ENCODE data around the gene CCDC141.
A peak's percentile ranks its signal among the peaks of the same experiment; 100 is the strongest.
"Not testable (repeated sequence)": the region's sequence is repeated elsewhere in the genome, so short reads cannot be mapped to it uniquely, and the experiment has no call there.

CCDC141 gene

DNA sequence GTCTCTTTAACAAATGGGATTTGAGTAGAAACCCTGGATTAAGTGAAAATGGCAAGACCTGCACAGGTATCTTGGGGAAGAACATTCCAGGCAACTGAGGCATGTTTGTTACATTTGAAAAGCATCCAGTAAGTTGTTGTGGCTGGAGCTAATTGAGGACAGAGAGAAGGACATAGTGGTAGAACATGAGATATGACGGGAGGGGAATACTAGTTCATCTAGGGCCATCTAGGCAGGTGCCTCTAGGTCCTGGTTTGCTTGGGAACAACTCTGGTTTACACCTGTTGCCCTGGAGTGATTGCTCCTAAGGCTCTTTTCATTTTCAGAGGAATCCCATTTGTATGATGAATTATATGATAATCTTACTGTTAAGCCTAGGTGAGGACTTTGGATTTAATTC is 19.7 kb upstream of the CCDC141 start:
- H3K27ac ChIP-seq, result no peak overlapping the region
- H3K27me3 ChIP-seq, result no peaks in the 10 kb centered on the region
- TF ChIP-seq Cebpa-rat (IDR thresholded peaks at IDR 0.05), result no peak
- no peak overlapping the region for H3K9ac ChIP-seq
- H3K36me3 ChIP-seq, result no peaks in the 10 kb centered on the region
- no peaks in the 10 kb centered on the region for H4K20me1 ChIP-seq
- no peaks in the 10 kb centered on the region for H3K4me1 ChIP-seq
- H3K9me3 ChIP-seq, result peaks cover 10% of the 10 kb centered on the region; the same call in 1 of the 2 replicates
- H3K4me3 ChIP-seq, result no peak overlapping the region
- no peak overlapping the region for H3K4me2 ChIP-seq

DNA sequence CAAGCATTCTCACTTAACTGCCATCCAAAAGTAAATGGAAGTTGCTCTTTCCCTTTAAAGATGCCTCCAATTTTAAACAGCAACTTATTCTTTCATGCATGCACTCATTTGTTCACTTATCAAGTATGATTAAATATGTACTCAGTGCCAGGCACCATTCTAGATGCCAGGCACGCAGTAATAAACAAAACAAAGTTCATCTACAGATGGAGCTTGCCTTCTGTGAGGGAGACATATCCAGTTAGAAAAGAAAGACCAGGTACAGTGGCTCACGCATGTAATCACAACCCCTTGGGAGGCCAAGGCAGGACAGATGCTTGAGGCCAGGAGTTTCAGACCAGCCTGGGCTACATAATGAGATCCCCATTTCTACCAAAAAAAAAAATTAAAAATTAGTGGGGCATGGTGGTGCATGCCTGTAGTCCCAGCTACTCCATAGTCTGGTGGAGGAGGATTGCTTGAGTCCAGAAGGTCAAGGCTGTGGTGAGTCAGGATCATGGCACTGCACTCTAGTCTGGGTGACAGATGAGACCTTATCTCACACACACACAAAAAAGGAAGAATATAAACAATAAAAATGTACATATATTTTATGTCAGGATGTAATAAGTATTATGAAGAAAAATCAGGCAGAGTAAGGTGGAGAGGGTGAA is 19.2 kb upstream of the CCDC141 start:
- no peaks in the 10 kb centered on the region for H3K4me1 ChIP-seq

DNA sequence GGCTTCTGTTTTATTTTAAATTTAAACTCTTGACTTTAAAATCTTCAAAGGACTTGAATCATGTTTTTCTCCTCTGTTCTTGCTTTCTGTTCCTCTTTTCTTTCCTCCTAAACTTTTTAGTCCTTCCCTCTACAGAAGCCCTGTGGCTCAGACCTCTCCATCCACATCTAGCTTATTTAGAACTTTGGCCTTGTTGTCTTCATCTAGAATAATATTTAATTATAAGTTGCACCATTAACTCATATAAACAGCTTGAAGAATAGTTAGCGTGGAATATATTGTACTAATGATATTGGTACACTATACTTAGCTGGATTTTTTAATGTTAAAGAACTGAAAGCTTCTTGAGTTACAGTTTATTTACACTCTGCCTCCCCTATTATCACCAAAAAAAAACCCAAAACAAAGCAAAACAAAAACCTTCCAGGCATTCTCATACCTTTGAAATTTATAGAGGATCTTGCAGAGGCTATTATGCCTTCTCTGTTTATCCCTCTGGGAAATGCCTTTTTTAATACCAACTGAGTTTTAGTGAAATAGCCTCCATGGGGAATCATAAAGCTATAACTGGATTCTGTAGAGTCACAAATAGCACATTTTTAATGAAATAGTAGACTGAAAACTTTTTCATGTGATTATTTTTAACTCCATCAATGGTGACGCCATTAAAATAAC is 9.2 kb upstream of the CCDC141 start:
- Histone ChIP-seq H3K4me2 (peak overlapping the region; percentile 56), H3K27ac (0 out of 2 replicates have a peak overlapping the region, but pooled peaks have one; percentile 16), H3K4me1 (peaks cover 26% of the 10 kb centered on the region), H4K20me1 (no peaks in the 10 kb centered on the region), H3K9me3 (no peaks in the 10 kb centered on the region), H3K27me3 (no peaks in the 10 kb centered on the region), H3K9ac (no peak overlapping the region), H3K36me3 (no peaks in the 10 kb centered on the region), H3K4me3 (no peak overlapping the region)
- TF ChIP-seq Cebpa-rat (IDR thresholded peaks at IDR 0.05), result no peak

More for the DNA sequence above, 19.2 kb upstream of the CCDC141 start:
- Histone ChIP-seq H4K20me1 (no peaks in the 10 kb centered on the region), H3K27me3 (no peaks in the 10 kb centered on the region), H3K9ac (no peak overlapping the region), H3K4me2 (no peak overlapping the region), H3K36me3 (no peaks in the 10 kb centered on the region), H3K4me3 (no peak overlapping the region), H3K9me3 (peaks cover 10% of the 10 kb centered on the region; the same call in 1 of the 2 replicates), H3K27ac (no peak overlapping the region)
- no peak for TF ChIP-seq Cebpa-rat (IDR thresholded peaks at IDR 0.05)

DNA sequence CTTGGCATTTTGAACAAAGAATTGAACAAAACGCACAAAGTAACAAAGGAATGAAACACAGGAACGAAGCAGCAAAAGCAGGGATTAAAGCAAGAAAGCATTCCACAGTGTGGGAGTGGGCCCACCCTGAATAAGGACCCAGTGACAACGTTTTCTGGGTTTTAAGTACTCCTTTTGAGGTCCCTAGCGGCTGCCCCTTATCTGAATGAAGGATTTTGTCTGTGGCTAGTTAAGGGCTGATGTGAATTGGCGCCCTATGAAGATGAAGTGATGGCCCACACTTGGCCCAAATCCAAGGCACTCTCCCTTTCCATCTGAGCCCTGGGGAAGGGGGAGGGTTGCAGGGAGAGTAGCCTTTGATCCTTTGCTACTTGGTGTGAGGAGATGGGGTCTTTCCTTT is 7.8 kb upstream of the CCDC141 start:
- no peak overlapping the region for H3K4me3 ChIP-seq
- no peak overlapping the region for H3K9ac ChIP-seq
- no peak for TF ChIP-seq Cebpa-rat (IDR thresholded peaks at IDR 0.05)
- H3K27me3 ChIP-seq, result no peaks in the 10 kb centered on the region
- no peaks in the 10 kb centered on the region for H3K9me3 ChIP-seq
- peak overlapping the region; percentile 16; the same call in 1 of the 2 replicates for H3K27ac ChIP-seq
- H3K36me3 ChIP-seq, result no peaks in the 10 kb centered on the region
- peaks cover 26% of the 10 kb centered on the region for H3K4me1 ChIP-seq
- H3K4me2 ChIP-seq, result peak overlapping the region; percentile 56; the same call in 1 of the 2 replicates
- no peaks in the 10 kb centered on the region for H4K20me1 ChIP-seq

DNA sequence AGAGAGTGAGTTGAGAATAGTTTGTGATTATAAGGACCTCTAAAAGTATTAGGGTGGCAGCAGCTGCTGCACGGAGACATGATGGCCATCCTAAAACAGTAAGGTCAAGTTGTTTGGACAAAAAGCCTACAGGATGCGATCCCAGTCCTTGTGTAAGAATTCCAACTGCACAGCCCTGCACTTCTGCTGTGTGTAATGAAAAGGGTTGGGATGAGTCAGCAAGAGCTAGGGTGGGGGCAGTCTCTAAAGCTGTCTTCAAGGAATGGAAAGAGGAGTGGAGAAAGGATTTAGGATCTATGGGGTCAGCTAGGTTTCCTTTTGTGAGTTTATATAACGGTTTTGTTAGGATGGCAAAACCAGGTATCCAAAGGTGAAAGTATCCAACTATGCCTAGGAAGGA is 3.6 kb upstream of the CCDC141 start:
- H3K27me3 ChIP-seq, H3K4me2 ChIP-seq, H3K9ac ChIP-seq, H3K36me3 ChIP-seq, H3K27ac ChIP-seq, H3K9me3 ChIP-seq, H4K20me1 ChIP-seq, H3K4me3 ChIP-seq: not testable (repeated sequence)
- peaks cover 19% of the 10 kb centered on the region for H3K4me1 ChIP-seq

DNA sequence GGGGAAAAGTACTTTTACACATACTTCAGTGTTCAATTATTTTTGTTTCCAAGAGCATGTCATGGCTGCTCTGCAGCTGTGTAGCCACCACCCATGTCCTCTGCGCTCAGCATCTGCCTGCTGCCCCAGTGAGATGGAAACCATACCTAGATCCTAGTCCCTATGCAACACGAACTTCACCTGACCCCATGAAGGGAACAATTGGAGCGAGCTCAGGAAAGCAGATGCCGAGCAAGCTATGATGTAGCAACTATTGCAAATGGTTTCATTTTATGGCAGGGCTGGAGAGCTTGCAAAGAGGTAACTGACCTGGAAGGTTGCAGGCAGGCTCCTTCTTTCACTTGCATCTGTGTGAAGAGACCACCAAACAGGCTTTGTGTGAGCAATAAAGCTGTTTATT is 1.3 kb upstream of the CCDC141 start:
- no peaks in the 10 kb centered on the region for H4K20me1 ChIP-seq
- H3K4me2 ChIP-seq, result no peak overlapping the region

DNA sequence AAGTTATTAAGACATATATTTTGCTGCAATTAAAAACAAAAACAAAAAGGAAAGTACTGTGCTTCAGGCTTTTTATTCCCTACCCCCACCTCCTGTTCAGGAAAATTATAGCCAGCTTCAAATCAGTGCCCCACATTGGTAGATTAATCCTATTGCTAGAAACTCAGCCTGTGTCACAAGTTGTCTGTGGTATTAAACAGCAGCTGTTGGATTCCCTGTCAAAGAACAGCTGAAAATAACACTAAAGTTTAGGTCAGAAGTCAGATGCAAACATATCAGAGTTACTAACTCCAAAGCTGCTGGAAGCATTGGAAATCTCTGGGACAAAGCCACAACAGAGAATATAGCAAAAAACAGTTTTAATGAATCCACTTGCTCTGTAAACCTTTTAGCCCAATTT is 818 bp upstream of the CCDC141 start:
- Histone ChIP-seq H4K20me1 (no peaks in the 10 kb centered on the region), H3K36me3 (no peaks in the 10 kb centered on the region), H3K4me3 (no peak overlapping the region), H3K27me3 (no peaks in the 10 kb centered on the region), H3K9me3 (no peaks in the 10 kb centered on the region), H3K27ac (no peak overlapping the region), H3K4me2 (no peak overlapping the region), H3K4me1 (peaks cover 8% of the 10 kb centered on the region), H3K9ac (no peak overlapping the region)
- no peak for TF ChIP-seq Cebpa-rat (IDR thresholded peaks at IDR 0.05)

More for the DNA sequence above, 1.3 kb upstream of the CCDC141 start:
- H3K36me3 ChIP-seq, result no peaks in the 10 kb centered on the region
- no peaks in the 10 kb centered on the region for H3K27me3 ChIP-seq
- no peak for TF ChIP-seq Cebpa-rat (IDR thresholded peaks at IDR 0.05)
- H3K4me1 ChIP-seq, result peaks cover 8% of the 10 kb centered on the region
- H3K27ac ChIP-seq, result no peak overlapping the region
- H3K9ac ChIP-seq, result no peak overlapping the region
- H3K9me3 ChIP-seq, result no peaks in the 10 kb centered on the region
- H3K4me3 ChIP-seq, result no peak overlapping the region

DNA sequence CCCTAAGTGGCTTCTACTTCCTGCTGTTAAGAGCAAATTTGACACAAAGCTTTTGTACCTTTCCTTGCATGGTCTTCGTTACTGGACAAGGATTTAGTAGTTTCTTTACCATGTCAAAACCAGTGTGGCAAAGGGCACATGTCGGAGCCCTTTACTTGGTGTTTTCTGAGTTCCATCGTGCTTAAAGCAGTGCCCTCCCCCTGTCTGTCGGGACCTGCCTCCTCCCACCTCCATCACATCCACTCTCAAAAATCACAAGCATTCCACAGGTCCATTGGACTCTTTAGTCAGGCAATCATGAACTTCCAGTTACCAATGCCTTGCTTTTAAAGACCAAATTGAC is 763 bp downstream of the CCDC141 start:
- no peak overlapping the region for H3K9ac ChIP-seq
- no peak for TF ChIP-seq Cebpa-rat (IDR thresholded peaks at IDR 0.05)
- H3K9me3 ChIP-seq, result no peaks in the 10 kb centered on the region
- H4K20me1 ChIP-seq, result no peaks in the 10 kb centered on the region
- H3K36me3 ChIP-seq, result no peaks in the 10 kb centered on the region
- peaks cover 13% of the 10 kb centered on the region for H3K4me1 ChIP-seq
- H3K4me3 ChIP-seq, result no peak overlapping the region
- no peak overlapping the region for H3K4me2 ChIP-seq
- H3K27ac ChIP-seq, result no peak overlapping the region
- no peaks in the 10 kb centered on the region for H3K27me3 ChIP-seq

DNA sequence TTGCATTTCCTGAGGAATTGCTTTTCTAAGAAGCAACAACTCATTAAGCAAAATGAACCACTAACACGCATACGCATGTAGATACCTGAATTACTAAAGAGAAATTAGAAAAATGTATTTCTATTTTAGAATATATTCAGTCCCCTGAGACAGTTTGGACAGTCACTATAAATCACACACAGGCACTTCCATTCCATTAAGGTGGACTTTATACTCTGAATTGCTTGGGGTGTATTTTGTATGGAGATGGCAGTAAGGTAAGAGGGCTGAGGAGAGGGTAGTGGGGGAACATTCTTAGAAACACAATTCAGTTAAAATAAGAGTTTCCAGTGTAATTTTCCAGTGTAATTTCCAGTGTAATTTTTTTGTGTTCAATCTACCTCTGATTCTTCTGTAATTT is 1.8 kb downstream of the CCDC141 start:
- Histone ChIP-seq H3K27ac (no peak overlapping the region), H3K4me2 (no peak overlapping the region), H3K27me3 (no peaks in the 10 kb centered on the region), H3K9ac (no peak overlapping the region), H3K4me1 (peaks cover 13% of the 10 kb centered on the region), H3K36me3 (no peaks in the 10 kb centered on the region), H3K9me3 (no peaks in the 10 kb centered on the region), H4K20me1 (no peaks in the 10 kb centered on the region), H3K4me3 (no peak overlapping the region)
- TF ChIP-seq Cebpa-rat (IDR thresholded peaks at IDR 0.05), result no peak

DNA sequence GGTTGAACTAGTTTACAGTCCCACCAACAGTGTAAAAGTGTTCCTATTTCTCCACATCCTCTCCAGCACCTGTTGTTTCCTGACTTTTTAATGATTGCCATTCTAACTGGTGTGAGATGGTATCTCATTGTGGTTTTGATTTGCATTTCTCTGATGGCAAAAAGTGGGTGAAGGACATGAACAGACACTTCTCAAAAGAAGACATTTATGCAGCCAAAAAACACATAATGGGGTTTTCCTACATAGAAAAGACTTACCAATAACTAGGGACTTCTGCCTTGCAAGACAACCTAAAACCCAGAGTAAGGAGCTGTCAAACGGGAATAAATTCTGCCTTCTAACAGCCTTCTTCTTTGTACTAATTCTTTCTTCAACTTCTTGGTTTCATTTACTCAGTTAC is 4.3 kb downstream of the CCDC141 start:
- H3K4me1 ChIP-seq, result peaks cover 13% of the 10 kb centered on the region
- H3K27me3 ChIP-seq, H3K36me3 ChIP-seq, H3K4me2 ChIP-seq, H4K20me1 ChIP-seq, H3K9ac ChIP-seq, H3K4me3 ChIP-seq, H3K9me3 ChIP-seq, H3K27ac ChIP-seq: not testable (repeated sequence)

Measured in BLaER1 (cell line).